NB4 (cell line): ENCODE measurements around the gene MEF2B.

Source experiments
- CTCF ChIP-seq: IDR thresholded peaks from one replicate; pipeline ENCODE4 v1.5.1; 2012; ENCODE audit warnings: low read depth, low read length
- MAX ChIP-seq: IDR thresholded peaks from 2 replicates; pipeline ENCODE4 v1.6.1; 2011; ENCODE audit warnings: low read depth, low read length
- POLR2A ChIP-seq: IDR thresholded peaks from 2 replicates; pipeline ENCODE4 v1.6.1; 2011; ENCODE audit warnings: mild to moderate bottlenecking; ENCODE audit not compliant: insufficient read length; ENCODE audit errors: extremely low read depth

GRCh38 chr19:19160461-19161035 lies 9.5 kb downstream of the MEF2B start:
- TF ChIP-seq CTCF, result no peak
- TF ChIP-seq POLR2A, result no peak
- TF ChIP-seq MAX, result no peak
